Measurements from ENCODE around the gene TMEM132A.

GRCh38 chr11:60984149-60984548, 59.9 kb downstream of the TMEM132A start:
- TF ChIP-seq CTCF (IDR thresholded peaks at IDR 0.05) (no peak), POLR2A (IDR thresholded peaks at IDR 0.05) (no peak)
